ENCODE data around the gene MGLL.

Gene MGLL

GRCh38 chr3:127748754-127749327 is 73.5 kb downstream of the MGLL start:
- H3K27ac ChIP-seq (ENCODE audit: low read length): no peak overlapping the region
- no peaks in the 10 kb centered on the region for H3K9me3 ChIP-seq (replicated peaks; ENCODE audit: insufficient read depth, low read length)
- TF ChIP-seq CTCF (IDR thresholded peaks at IDR 0.05; ENCODE audit: low read length) (no peak), EZH2 (optimal IDR thresholded peaks at IDR 0.05; ENCODE audit: low read depth, low read length) (no peak), EZH2phosphoT487 (IDR thresholded peaks at IDR 0.05; ENCODE audit: low read length) (no peak)
- H3K4me1 ChIP-seq (ENCODE audit: low read length): peaks cover 23% of the 10 kb centered on the region
- no peaks in the 10 kb centered on the region for H4K20me1 ChIP-seq (ENCODE audit: insufficient read depth, low read length)
- no peak overlapping the region for H3K9ac ChIP-seq (ENCODE audit: low read length)
- peaks cover 23% of the 10 kb centered on the region for H3F3A ChIP-seq (ENCODE audit: insufficient read depth, low read length)
- H3K9me2 ChIP-seq (replicated peaks; ENCODE audit: insufficient read depth, low read length): no peaks in the 10 kb centered on the region
- H3K27me3 ChIP-seq (replicated peaks; ENCODE audit: insufficient read depth, low read length): no peaks in the 10 kb centered on the region
- DNase-seq: no peak
- no peak overlapping the region for H2AFZ ChIP-seq (ENCODE audit: low read length)
- H3K79me2 ChIP-seq (ENCODE audit: low read length): no peaks in the 10 kb centered on the region
- no peaks in the 10 kb centered on the region for H3K36me3 ChIP-seq (replicated peaks; ENCODE audit: insufficient read depth, low read length)
- no peak overlapping the region for H3K4me3 ChIP-seq (ENCODE audit: low read length)
- no peak overlapping the region for H3K4me2 ChIP-seq (ENCODE audit: low read depth, low read length)

- Histone ChIP-seq H2AFZ (ENCODE audit: low read length) (no peak overlapping the region), H3K9me2 (replicated peaks; ENCODE audit: insufficient read depth, low read length) (no peaks in the 10 kb centered on the region), H3K27ac (ENCODE audit: low read length) (no peak overlapping the region), H3F3A (ENCODE audit: insufficient read depth, low read length) (peaks cover 23% of the 10 kb centered on the region), H3K79me2 (ENCODE audit: low read length) (no peaks in the 10 kb centered on the region), H3K4me2 (ENCODE audit: low read depth, low read length) (no peak overlapping the region), H3K27me3 (replicated peaks; ENCODE audit: insufficient read depth, low read length) (no peaks in the 10 kb centered on the region), H3K36me3 (replicated peaks; ENCODE audit: insufficient read depth, low read length) (no peaks in the 10 kb centered on the region), H3K4me1 (ENCODE audit: low read length) (peaks cover 23% of the 10 kb centered on the region), H4K20me1 (ENCODE audit: insufficient read depth, low read length) (no peaks in the 10 kb centered on the region), H3K9ac (ENCODE audit: low read length) (no peak overlapping the region), H3K9me3 (replicated peaks; ENCODE audit: insufficient read depth, low read length) (no peaks in the 10 kb centered on the region), H3K4me3 (ENCODE audit: low read length) (no peak overlapping the region)
- no peak for TF ChIP-seq EZH2phosphoT487 (IDR thresholded peaks at IDR 0.05; ENCODE audit: low read length)
- TF ChIP-seq CTCF (IDR thresholded peaks at IDR 0.05; ENCODE audit: low read length): no peak
- no peak for TF ChIP-seq EZH2 (optimal IDR thresholded peaks at IDR 0.05; ENCODE audit: low read depth, low read length)
- DNase-seq: no peak
These were observed 74.4 kb downstream of the MGLL start for GRCh38 chr3:127747751-127748521.

- H3K4me3 ChIP-seq (ENCODE audit: low read length): no peak overlapping the region
- H3K9ac ChIP-seq (ENCODE audit: low read length): no peak overlapping the region
- DNase-seq: no peak
- H4K20me1 ChIP-seq (ENCODE audit: insufficient read depth, low read length): no peaks in the 10 kb centered on the region
- H3F3A ChIP-seq (ENCODE audit: insufficient read depth, low read length): peaks cover 23% of the 10 kb centered on the region
- no peak overlapping the region for H3K4me2 ChIP-seq (ENCODE audit: low read depth, low read length)
- H2AFZ ChIP-seq (ENCODE audit: low read length): no peak overlapping the region
- H3K9me3 ChIP-seq (replicated peaks; ENCODE audit: insufficient read depth, low read length): no peaks in the 10 kb centered on the region
- no peaks in the 10 kb centered on the region for H3K9me2 ChIP-seq (replicated peaks; ENCODE audit: insufficient read depth, low read length)
- peaks cover 23% of the 10 kb centered on the region for H3K4me1 ChIP-seq (ENCODE audit: low read length)
- H3K79me2 ChIP-seq (ENCODE audit: low read length): no peaks in the 10 kb centered on the region
- no peaks in the 10 kb centered on the region for H3K27me3 ChIP-seq (replicated peaks; ENCODE audit: insufficient read depth, low read length)
- TF ChIP-seq EZH2phosphoT487 (IDR thresholded peaks at IDR 0.05; ENCODE audit: low read length) (no peak), EZH2 (optimal IDR thresholded peaks at IDR 0.05; ENCODE audit: low read depth, low read length) (no peak)
- H3K36me3 ChIP-seq (replicated peaks; ENCODE audit: insufficient read depth, low read length): no peaks in the 10 kb centered on the region
- no peak overlapping the region for H3K27ac ChIP-seq (ENCODE audit: low read length)
These were observed 75.2 kb downstream of the MGLL start for GRCh38 chr3:127747066-127747465.

Measured in MM.1S (cell line).